ENCODE measurements around the gene PROM1. TPM values are rescaled to one million over a fixed set of nuclear protein-coding genes. Genes with fewer than 3 reads are reported as not detected.

The PROM1 gene
- polyA plus RNA-seq, 1 donor from 2014 or later, result 1.1 TPM

GRCh38 chr4:16055873-16056272, 27.9 kb downstream of the PROM1 start:
- Histone ChIP-seq H4K20me1 (ENCODE audit: insufficient read depth) (no peaks in the 10 kb centered on the region), H2AFZ (ENCODE audit: low read depth, low read length) (no peak overlapping the region), H3K4me2 (ENCODE audit: low read length) (no peak overlapping the region), H3K9me3 (ENCODE audit: low read length) (no peaks in the 10 kb centered on the region), H3F3A (ENCODE audit: insufficient read depth, low read length, poor library complexity, severe bottlenecking) (no peaks in the 10 kb centered on the region), H3K27me3 (ENCODE audit: insufficient read depth, low read depth, low read length) (no peaks in the 10 kb centered on the region), H3K36me3 (ENCODE audit: insufficient read depth, low read length) (no peaks in the 10 kb centered on the region), H3K4me3 (ENCODE audit: low read length) (no peak overlapping the region), H3K27ac (ENCODE audit: low read length) (no peak overlapping the region), H3K9ac (ENCODE audit: low read length) (no peak overlapping the region), H3K79me2 (replicated peaks; ENCODE audit: insufficient read depth, low read length) (no peaks in the 10 kb centered on the region), H3K9me2 (ENCODE audit: insufficient read depth, low read length) (no peaks in the 10 kb centered on the region)
- TF ChIP-seq RAD21 (conservative IDR thresholded peaks at IDR 0.05), result no peak
- TF ChIP-seq MXI1 (conservative IDR thresholded peaks at IDR 0.05; ENCODE audit: poor library complexity, severe bottlenecking), result no peak
- TF ChIP-seq, protein P1, sequence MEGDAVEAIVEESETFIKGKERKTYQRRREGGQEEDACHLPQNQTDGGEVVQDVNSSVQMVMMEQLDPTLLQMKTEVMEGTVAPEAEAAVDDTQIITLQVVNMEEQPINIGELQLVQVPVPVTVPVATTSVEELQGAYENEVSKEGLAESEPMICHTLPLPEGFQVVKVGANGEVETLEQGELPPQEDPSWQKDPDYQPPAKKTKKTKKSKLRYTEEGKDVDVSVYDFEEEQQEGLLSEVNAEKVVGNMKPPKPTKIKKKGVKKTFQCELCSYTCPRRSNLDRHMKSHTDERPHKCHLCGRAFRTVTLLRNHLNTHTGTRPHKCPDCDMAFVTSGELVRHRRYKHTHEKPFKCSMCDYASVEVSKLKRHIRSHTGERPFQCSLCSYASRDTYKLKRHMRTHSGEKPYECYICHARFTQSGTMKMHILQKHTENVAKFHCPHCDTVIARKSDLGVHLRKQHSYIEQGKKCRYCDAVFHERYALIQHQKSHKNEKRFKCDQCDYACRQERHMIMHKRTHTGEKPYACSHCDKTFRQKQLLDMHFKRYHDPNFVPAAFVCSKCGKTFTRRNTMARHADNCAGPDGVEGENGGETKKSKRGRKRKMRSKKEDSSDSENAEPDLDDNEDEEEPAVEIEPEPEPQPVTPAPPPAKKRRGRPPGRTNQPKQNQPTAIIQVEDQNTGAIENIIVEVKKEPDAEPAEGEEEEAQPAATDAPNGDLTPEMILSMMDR (IDR thresholded peaks at IDR 0.05; ENCODE audit: poor library complexity, severe bottlenecking), result no peak
- TF ChIP-seq EZH2 (IDR thresholded peaks at IDR 0.05; ENCODE audit: borderline replicate concordance, insufficient read depth, low read length, poor library complexity, severe bottlenecking), result no peak
- TF ChIP-seq EP300 (conservative IDR thresholded peaks at IDR 0.05; ENCODE audit: poor library complexity, severe bottlenecking), result no peak
- no peak for TF ChIP-seq SMC3 (conservative IDR thresholded peaks at IDR 0.05; ENCODE audit: poor library complexity)
- no peak for TF ChIP-seq TAF1 (IDR thresholded peaks at IDR 0.05; ENCODE audit: low read depth)
- no peak for TF ChIP-seq POLR2AphosphoS5 (IDR thresholded peaks at IDR 0.05)
- TF ChIP-seq, protein P2, sequence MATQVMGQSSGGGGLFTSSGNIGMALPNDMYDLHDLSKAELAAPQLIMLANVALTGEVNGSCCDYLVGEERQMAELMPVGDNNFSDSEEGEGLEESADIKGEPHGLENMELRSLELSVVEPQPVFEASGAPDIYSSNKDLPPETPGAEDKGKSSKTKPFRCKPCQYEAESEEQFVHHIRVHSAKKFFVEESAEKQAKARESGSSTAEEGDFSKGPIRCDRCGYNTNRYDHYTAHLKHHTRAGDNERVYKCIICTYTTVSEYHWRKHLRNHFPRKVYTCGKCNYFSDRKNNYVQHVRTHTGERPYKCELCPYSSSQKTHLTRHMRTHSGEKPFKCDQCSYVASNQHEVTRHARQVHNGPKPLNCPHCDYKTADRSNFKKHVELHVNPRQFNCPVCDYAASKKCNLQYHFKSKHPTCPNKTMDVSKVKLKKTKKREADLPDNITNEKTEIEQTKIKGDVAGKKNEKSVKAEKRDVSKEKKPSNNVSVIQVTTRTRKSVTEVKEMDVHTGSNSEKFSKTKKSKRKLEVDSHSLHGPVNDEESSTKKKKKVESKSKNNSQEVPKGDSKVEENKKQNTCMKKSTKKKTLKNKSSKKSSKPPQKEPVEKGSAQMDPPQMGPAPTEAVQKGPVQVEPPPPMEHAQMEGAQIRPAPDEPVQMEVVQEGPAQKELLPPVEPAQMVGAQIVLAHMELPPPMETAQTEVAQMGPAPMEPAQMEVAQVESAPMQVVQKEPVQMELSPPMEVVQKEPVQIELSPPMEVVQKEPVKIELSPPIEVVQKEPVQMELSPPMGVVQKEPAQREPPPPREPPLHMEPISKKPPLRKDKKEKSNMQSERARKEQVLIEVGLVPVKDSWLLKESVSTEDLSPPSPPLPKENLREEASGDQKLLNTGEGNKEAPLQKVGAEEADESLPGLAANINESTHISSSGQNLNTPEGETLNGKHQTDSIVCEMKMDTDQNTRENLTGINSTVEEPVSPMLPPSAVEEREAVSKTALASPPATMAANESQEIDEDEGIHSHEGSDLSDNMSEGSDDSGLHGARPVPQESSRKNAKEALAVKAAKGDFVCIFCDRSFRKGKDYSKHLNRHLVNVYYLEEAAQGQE (IDR thresholded peaks at IDR 0.05; ENCODE audit: borderline replicate concordance), result no peak

DNA sequence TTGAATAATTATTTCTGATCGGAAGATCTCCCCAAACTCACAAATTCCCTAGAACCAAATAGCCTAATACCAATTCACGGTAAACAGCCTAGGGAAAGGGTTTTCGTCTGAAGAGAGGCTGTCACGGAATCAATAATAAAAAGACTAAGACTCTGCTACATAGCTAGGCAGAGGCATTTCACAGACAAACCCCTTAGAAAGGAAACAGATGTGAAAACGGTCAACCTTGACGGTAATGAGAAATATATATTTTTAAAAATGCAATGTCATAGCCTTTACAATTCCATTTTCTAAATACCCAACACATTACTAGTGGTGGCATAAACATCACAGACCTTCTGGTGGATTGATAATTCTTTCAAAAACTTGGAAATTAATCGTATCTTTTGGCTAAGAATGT, 28.4 kb downstream of the PROM1 start:
- H3K4me2 ChIP-seq (ENCODE audit: low read length), result no peak overlapping the region
- no peak overlapping the region for H2AFZ ChIP-seq (ENCODE audit: low read depth, low read length)
- no peak overlapping the region for H3K9ac ChIP-seq (ENCODE audit: low read length)
- no peak overlapping the region for H3K27ac ChIP-seq (ENCODE audit: low read length)
- no peaks in the 10 kb centered on the region for H3K79me2 ChIP-seq (replicated peaks; ENCODE audit: insufficient read depth, low read length)
- TF ChIP-seq RAD21 (conservative IDR thresholded peaks at IDR 0.05), result no peak
- TF ChIP-seq TAF1 (IDR thresholded peaks at IDR 0.05; ENCODE audit: low read depth), result no peak
- TF ChIP-seq EP300 (conservative IDR thresholded peaks at IDR 0.05; ENCODE audit: poor library complexity, severe bottlenecking), result no peak
- TF ChIP-seq, protein P2 (IDR thresholded peaks at IDR 0.05; ENCODE audit: borderline replicate concordance), result no peak
- TF ChIP-seq EZH2 (IDR thresholded peaks at IDR 0.05; ENCODE audit: borderline replicate concordance, insufficient read depth, low read length, poor library complexity, severe bottlenecking), result no peak
- TF ChIP-seq MXI1 (conservative IDR thresholded peaks at IDR 0.05; ENCODE audit: poor library complexity, severe bottlenecking), result no peak
- TF ChIP-seq, protein P1 (IDR thresholded peaks at IDR 0.05; ENCODE audit: poor library complexity, severe bottlenecking), result no peak
- TF ChIP-seq SMC3 (conservative IDR thresholded peaks at IDR 0.05; ENCODE audit: poor library complexity), result no peak
- no peak for TF ChIP-seq POLR2AphosphoS5 (IDR thresholded peaks at IDR 0.05)
- no peaks in the 10 kb centered on the region for H3K27me3 ChIP-seq (ENCODE audit: insufficient read depth, low read depth, low read length)
- no peaks in the 10 kb centered on the region for H3K36me3 ChIP-seq (ENCODE audit: insufficient read depth, low read length)
- no peaks in the 10 kb centered on the region for H3F3A ChIP-seq (ENCODE audit: insufficient read depth, low read length, poor library complexity, severe bottlenecking)
- H4K20me1 ChIP-seq (ENCODE audit: insufficient read depth), result no peaks in the 10 kb centered on the region
- H3K9me2 ChIP-seq (ENCODE audit: insufficient read depth, low read length), result no peaks in the 10 kb centered on the region
- no peak overlapping the region for H3K4me3 ChIP-seq (ENCODE audit: low read length)
- no peaks in the 10 kb centered on the region for H3K9me3 ChIP-seq (ENCODE audit: low read length)
